GM18502 (cell line): ENCODE measurements around the gene CLCN2.
A peak's percentile ranks its signal among the peaks of the same experiment; 100 is the strongest.

Experiments used
- ATAC-seq: cut with Tn5 transposase; IDR thresholded peaks from one replicate; pipeline ENCODE4 v1.9.1; 2021; ENCODE audit warnings: mild to moderate bottlenecking; ENCODE audit not compliant: unreplicated experiment, poor library complexity

CLCN2 gene

GRCh38 chr3:184361532-184361931 is at the start of gene CLCN2, which contains the start of gene POLR2H:
Gene CLCN2 (minus strand): TSS chr3:184361605. CDS start chr3:184361479, 126 bp downstream.
Gene POLR2H (plus strand): TSS chr3:184361710. CDS start chr3:184363493, 1,783 bp downstream.
- peak; percentile 45 for ATAC-seq

- ATAC-seq: no peak
These were observed 48.6 kb upstream of the CLCN2 start for GRCh38 chr3:184409946-184410500.

GRCh38 chr3:184409331-184409926 is 48.0 kb upstream of the CLCN2 start:
- no peak for ATAC-seq

- no peak for ATAC-seq
These were observed 43.9 kb upstream of the CLCN2 start for GRCh38 chr3:184405075-184406030.

- ATAC-seq: no peak
These were observed 38.0 kb upstream of the CLCN2 start for GRCh38 chr3:184399410-184399809.

- ATAC-seq: no peak
These were observed 33.9 kb upstream of the CLCN2 start for GRCh38 chr3:184395320-184395660.

GRCh38 chr3:184391266-184391665 is 29.9 kb upstream of the CLCN2 start:
- no peak for ATAC-seq

GRCh38 chr3:184389935-184390528 is 28.6 kb upstream of the CLCN2 start:
- ATAC-seq: no peak

- no peak for ATAC-seq
These were observed 28.0 kb upstream of the CLCN2 start for GRCh38 chr3:184389384-184389783.

GRCh38 chr3:184388936-184389230 is 27.5 kb upstream of the CLCN2 start:
- ATAC-seq: no peak

- no peak for ATAC-seq
These were observed 26.9 kb upstream of the CLCN2 start for GRCh38 chr3:184388164-184388935.

- ATAC-seq: no peak
These were observed 25.8 kb upstream of the CLCN2 start for GRCh38 chr3:184387174-184387714.

- ATAC-seq: no peak
These were observed 24.8 kb upstream of the CLCN2 start for GRCh38 chr3:184386047-184386806.

- ATAC-seq: no peak
These were observed 23.5 kb upstream of the CLCN2 start for GRCh38 chr3:184384856-184385422.

GRCh38 chr3:184384342-184384741 is 22.9 kb upstream of the CLCN2 start:
- no peak for ATAC-seq

GRCh38 chr3:184383033-184383740 is 21.8 kb upstream of the CLCN2 start:
- no peak for ATAC-seq

- no peak for ATAC-seq
These were observed 21.1 kb upstream of the CLCN2 start for GRCh38 chr3:184382326-184383032.
